ENCODE data around the gene RASA3.

The RASA3 gene

DNA sequence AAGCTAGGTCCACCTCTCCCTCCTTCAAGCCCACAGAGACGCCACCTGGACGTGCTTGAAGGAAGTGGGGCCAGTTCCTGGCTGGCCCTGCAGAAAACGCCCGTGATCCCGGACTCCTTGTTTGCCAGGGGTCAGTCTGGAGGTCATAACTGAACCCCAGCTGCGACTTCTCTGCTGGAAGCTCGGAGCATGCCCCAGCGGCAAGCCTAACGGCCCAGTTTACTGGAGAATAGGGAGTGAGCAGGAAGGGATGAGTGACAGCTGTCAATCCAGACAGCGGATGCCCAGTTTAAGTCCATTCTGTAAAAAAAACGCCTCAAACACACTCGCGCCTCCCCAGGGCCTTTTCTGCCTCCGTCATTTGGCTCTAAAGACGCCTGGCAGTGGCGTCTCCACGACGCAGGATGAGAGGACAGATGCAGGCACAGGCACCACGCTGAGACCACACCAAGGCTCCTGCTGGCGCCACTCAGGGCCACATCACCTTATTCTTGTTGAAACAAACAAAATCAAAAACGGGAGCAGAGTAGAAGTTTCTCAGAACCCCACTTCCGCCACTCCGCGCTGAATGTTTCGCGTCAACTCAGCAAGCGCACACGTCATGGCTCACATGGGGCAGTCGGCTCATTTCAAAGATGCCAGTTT is 57.6 kb downstream of the RASA3 start:
- DNase-seq, result no peak
- Histone ChIP-seq H3K27me3 (replicated peaks in 2 of 5; ENCODE audit: control insufficient read depth in 4 of 5, insufficient read depth in 5 of 5, low read length in 4 of 5) (no peaks in the 10 kb centered on the region), H3K36me3 (ENCODE audit: control insufficient read depth in 4 of 4, insufficient read depth in 4 of 4, low read length in 3 of 4) (peaks cover 0 to 31% (median 15%) of the 10 kb centered on the region in 4 experiments), H3K9me3 (ENCODE audit: control extremely low read depth in 1 of 5, control insufficient read depth in 4 of 5, insufficient read depth in 2 of 5, low read depth in 1 of 5, low read length in 4 of 5) (no peaks in the 10 kb centered on the region), H3K4me1 (ENCODE audit: control extremely low read depth in 1 of 4, control insufficient read depth in 4 of 4, insufficient read depth in 4 of 4, low read length in 3 of 4) (no peaks in the 10 kb centered on the region), H3K4me3 (ENCODE audit: control insufficient read depth in 1 of 7, extremely low read depth in 1 of 7, insufficient read depth in 4 of 7, low read depth in 2 of 7, low read length in 6 of 7) (no peak overlapping the region), H3K27ac (ENCODE audit: insufficient read depth in 1 of 2, low read depth in 1 of 2, low read length in 2 of 2, poor library complexity in 1 of 2, severe bottlenecking in 2 of 2) (no peak overlapping the region)
- ChIA-PET CTCF (no interaction called here), POLR2A (no interaction called here)
- 95% methylated on average over 29 of the region's 29 CpGs for WGBS (ENCODE audit: insufficient coverage)

DNA sequence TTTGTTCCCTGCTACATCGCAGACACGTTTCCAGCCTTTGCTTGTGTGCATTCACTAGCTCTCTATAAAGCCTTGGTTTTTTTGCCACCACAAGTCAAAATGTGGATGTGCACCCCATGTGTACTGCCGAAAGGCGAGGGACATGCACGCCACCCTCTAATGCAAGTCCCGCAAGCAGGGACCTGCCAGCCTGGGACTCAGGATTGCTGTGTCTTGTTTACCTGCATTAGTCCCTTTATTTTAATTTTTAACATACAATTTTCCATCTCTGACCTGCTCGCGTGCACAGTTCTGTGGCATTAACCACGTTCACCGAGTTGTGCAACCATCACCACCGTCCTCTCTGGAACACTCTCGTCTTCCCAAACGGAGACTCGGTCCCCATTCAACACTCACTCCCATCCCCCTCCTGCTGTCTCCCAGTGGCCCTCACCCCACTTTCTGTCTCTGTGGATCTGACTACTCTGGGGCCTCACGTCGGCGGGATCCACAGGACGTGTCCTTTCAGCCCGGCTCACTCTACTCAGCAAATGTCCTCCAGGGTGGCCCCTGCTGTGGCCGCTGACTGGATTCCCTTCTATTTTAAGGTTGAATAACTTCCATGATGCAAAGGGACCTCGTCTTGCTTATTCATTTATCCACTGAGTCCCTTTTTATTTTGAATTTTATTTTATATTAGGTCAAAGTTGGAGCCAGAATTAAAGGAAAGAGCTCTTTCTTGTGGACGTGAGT is 58.4 kb downstream of the RASA3 start:
- Histone ChIP-seq H3K27ac (ENCODE audit: insufficient read depth in 1 of 2, low read depth in 1 of 2, low read length in 2 of 2, poor library complexity in 1 of 2, severe bottlenecking in 2 of 2) (no peak overlapping the region), H3K36me3 (ENCODE audit: control insufficient read depth in 4 of 4, insufficient read depth in 4 of 4, low read length in 3 of 4) (peaks cover 0 to 31% (median 14%) of the 10 kb centered on the region in 4 experiments), H3K27me3 (replicated peaks in 2 of 5; ENCODE audit: control insufficient read depth in 4 of 5, insufficient read depth in 5 of 5, low read length in 4 of 5) (no peaks in the 10 kb centered on the region), H3K4me3 (ENCODE audit: control insufficient read depth in 1 of 7, extremely low read depth in 1 of 7, insufficient read depth in 4 of 7, low read depth in 2 of 7, low read length in 6 of 7) (no peak overlapping the region), H3K9me3 (ENCODE audit: control extremely low read depth in 1 of 5, control insufficient read depth in 4 of 5, insufficient read depth in 2 of 5, low read depth in 1 of 5, low read length in 4 of 5) (no peaks in the 10 kb centered on the region), H3K4me1 (ENCODE audit: control extremely low read depth in 1 of 4, control insufficient read depth in 4 of 4, insufficient read depth in 4 of 4, low read length in 3 of 4) (peaks cover 0 to 3% (median 2%) of the 10 kb centered on the region in 4 experiments)
- ChIA-PET POLR2A (no interaction called here), CTCF (no interaction called here)
- WGBS (ENCODE audit: insufficient coverage), result 94% methylated on average over 19 of the region's 22 CpGs
- no peak for DNase-seq

GRCh38 chr13:114072421-114072820 is 60.0 kb downstream of the RASA3 start:
- Histone ChIP-seq H3K4me3 (ENCODE audit: control insufficient read depth in 1 of 7, extremely low read depth in 1 of 7, insufficient read depth in 4 of 7, low read depth in 2 of 7, low read length in 6 of 7) (no peak overlapping the region), H3K9me3 (ENCODE audit: control extremely low read depth in 1 of 5, control insufficient read depth in 4 of 5, insufficient read depth in 2 of 5, low read depth in 1 of 5, low read length in 4 of 5) (no peaks in the 10 kb centered on the region), H3K4me1 (ENCODE audit: control extremely low read depth in 1 of 4, control insufficient read depth in 4 of 4, insufficient read depth in 4 of 4, low read length in 3 of 4) (peaks cover 12 to 18% (median 17%) of the 10 kb centered on the region in 4 experiments), H3K27me3 (replicated peaks in 2 of 5; ENCODE audit: control insufficient read depth in 4 of 5, insufficient read depth in 5 of 5, low read length in 4 of 5) (no peaks in the 10 kb centered on the region), H3K36me3 (ENCODE audit: control insufficient read depth in 4 of 4, insufficient read depth in 4 of 4, low read length in 3 of 4) (peaks cover 0 to 31% (median 14%) of the 10 kb centered on the region in 4 experiments), H3K27ac (ENCODE audit: insufficient read depth in 1 of 2, low read depth in 1 of 2, low read length in 2 of 2, poor library complexity in 1 of 2, severe bottlenecking in 2 of 2) (no peak overlapping the region)
- ChIA-PET CTCF (interaction anchor here (1.0 to 1.3 kb wide), 2 partner anchors 13 to 20 kb away, joined by 3 read pairs; no protein-coding TSS in a partner anchor), POLR2A (no interaction called here)
- DNase-seq, result no peak
- WGBS (ENCODE audit: insufficient coverage), result 82% methylated on average over 2 of the region's 10 CpGs

DNA sequence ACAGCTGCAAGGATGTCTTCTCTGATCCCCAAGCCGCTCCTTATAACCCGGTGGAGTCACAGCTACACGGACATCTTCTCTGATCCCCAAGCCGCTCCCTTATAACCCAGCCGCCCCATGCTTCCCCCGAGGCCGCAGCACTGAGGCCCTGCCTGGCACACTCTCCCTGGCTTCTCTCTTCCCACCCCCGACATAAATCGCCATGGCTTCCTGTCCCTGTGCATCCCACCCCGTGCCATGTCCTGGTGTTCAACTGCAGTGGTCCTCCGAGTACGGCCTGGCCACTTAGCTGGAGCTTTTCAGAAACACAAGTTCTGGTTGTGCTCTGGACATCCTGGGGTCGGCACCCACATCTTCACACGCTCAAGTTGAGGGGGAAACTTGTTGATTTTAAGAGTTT is 60.4 kb downstream of the RASA3 start:
- no peak overlapping the region for H3K27ac ChIP-seq (ENCODE audit: insufficient read depth in 1 of 2, low read depth in 1 of 2, low read length in 2 of 2, poor library complexity in 1 of 2, severe bottlenecking in 2 of 2)
- no peak overlapping the region for H3K4me3 ChIP-seq (ENCODE audit: control insufficient read depth in 1 of 7, extremely low read depth in 1 of 7, insufficient read depth in 4 of 7, low read depth in 2 of 7, low read length in 6 of 7)
- H3K36me3 ChIP-seq (ENCODE audit: control insufficient read depth in 4 of 4, insufficient read depth in 4 of 4, low read length in 3 of 4), result peaks cover 0 to 31% (median 14%) of the 10 kb centered on the region in 4 experiments
- DNase-seq, result no peak
- ChIA-PET CTCF (interaction anchor here (1.0 to 1.3 kb wide), 2 partner anchors 12 to 20 kb away, joined by 3 read pairs; no protein-coding TSS in a partner anchor), POLR2A (no interaction called here)
- H3K27me3 ChIP-seq (replicated peaks in 2 of 5; ENCODE audit: control insufficient read depth in 4 of 5, insufficient read depth in 5 of 5, low read length in 4 of 5), result no peaks in the 10 kb centered on the region
- 93% methylated on average over 11 of the region's 14 CpGs for WGBS (ENCODE audit: insufficient coverage)
- H3K9me3 ChIP-seq (ENCODE audit: control extremely low read depth in 1 of 5, control insufficient read depth in 4 of 5, insufficient read depth in 2 of 5, low read depth in 1 of 5, low read length in 4 of 5), result no peaks in the 10 kb centered on the region
- peaks cover 15 to 23% (median 22%) of the 10 kb centered on the region in 4 experiments for H3K4me1 ChIP-seq (ENCODE audit: control extremely low read depth in 1 of 4, control insufficient read depth in 4 of 4, insufficient read depth in 4 of 4, low read length in 3 of 4)

- ChIA-PET CTCF (interaction anchor here (1.0 kb wide), 1 partner anchor 12 kb away, joined by 3 read pairs; no protein-coding TSS in a partner anchor), POLR2A (no interaction called here)
- WGBS (ENCODE audit: insufficient coverage), result 100% methylated on average over 9 of the region's 10 CpGs
- no peaks in the 10 kb centered on the region for H3K9me3 ChIP-seq (ENCODE audit: control extremely low read depth in 1 of 5, control insufficient read depth in 4 of 5, insufficient read depth in 2 of 5, low read depth in 1 of 5, low read length in 4 of 5)
- no peak overlapping the region for H3K27ac ChIP-seq (ENCODE audit: insufficient read depth in 1 of 2, low read depth in 1 of 2, low read length in 2 of 2, poor library complexity in 1 of 2, severe bottlenecking in 2 of 2)
- no peak for DNase-seq
- H3K4me1 ChIP-seq (ENCODE audit: control extremely low read depth in 1 of 4, control insufficient read depth in 4 of 4, insufficient read depth in 4 of 4, low read length in 3 of 4), result peaks cover 15 to 28% (median 27%) of the 10 kb centered on the region in 4 experiments
- no peaks in the 10 kb centered on the region for H3K27me3 ChIP-seq (replicated peaks in 2 of 5; ENCODE audit: control insufficient read depth in 4 of 5, insufficient read depth in 5 of 5, low read length in 4 of 5)
- H3K4me3 ChIP-seq (ENCODE audit: control insufficient read depth in 1 of 7, extremely low read depth in 1 of 7, insufficient read depth in 4 of 7, low read depth in 2 of 7, low read length in 6 of 7), result no peak overlapping the region
- peaks cover 0 to 31% (median 14%) of the 10 kb centered on the region in 4 experiments for H3K36me3 ChIP-seq (ENCODE audit: control insufficient read depth in 4 of 4, insufficient read depth in 4 of 4, low read length in 3 of 4)
Observed at GRCh38 chr13:114071410-114071809, 61.0 kb downstream of the RASA3 start.

- Histone ChIP-seq H3K4me1 (ENCODE audit: control extremely low read depth in 1 of 4, control insufficient read depth in 4 of 4, insufficient read depth in 4 of 4, low read length in 3 of 4) (peaks cover 15 to 40% (median 39%) of the 10 kb centered on the region in 4 experiments), H3K27ac (ENCODE audit: insufficient read depth in 1 of 2, low read depth in 1 of 2, low read length in 2 of 2, poor library complexity in 1 of 2, severe bottlenecking in 2 of 2) (no peak overlapping the region)
Observed at GRCh38 chr13:114070098-114070799, 62.2 kb downstream of the RASA3 start.

More at GRCh38 chr13:114070098-114070799, 62.2 kb downstream of the RASA3 start:
- WGBS (ENCODE audit: insufficient coverage), result over 99% methylated on average over 19 of the region's 40 CpGs
- Histone ChIP-seq H3K9me3 (ENCODE audit: control extremely low read depth in 1 of 5, control insufficient read depth in 4 of 5, insufficient read depth in 2 of 5, low read depth in 1 of 5, low read length in 4 of 5) (no peaks in the 10 kb centered on the region), H3K4me3 (ENCODE audit: control insufficient read depth in 1 of 7, extremely low read depth in 1 of 7, insufficient read depth in 4 of 7, low read depth in 2 of 7, low read length in 6 of 7) (no peak overlapping the region), H3K36me3 (ENCODE audit: control insufficient read depth in 4 of 4, insufficient read depth in 4 of 4, low read length in 3 of 4) (peaks cover 0 to 31% (median 14%) of the 10 kb centered on the region in 4 experiments), H3K27me3 (replicated peaks in 2 of 5; ENCODE audit: control insufficient read depth in 4 of 5, insufficient read depth in 5 of 5, low read length in 4 of 5) (no peaks in the 10 kb centered on the region)
- DNase-seq, result no peak
- ChIA-PET CTCF (no interaction called here), POLR2A (no interaction called here)
